ENCODE results near the gene ALDH2. TPM values are rescaled to one million over a fixed set of nuclear protein-coding genes. Genes with fewer than 3 reads are reported as not detected.

ALDH2 gene
- total and polyA plus RNA-seq, 2 experiments from 2014 or later, result 21.7 to 38.5 TPM

DNA sequence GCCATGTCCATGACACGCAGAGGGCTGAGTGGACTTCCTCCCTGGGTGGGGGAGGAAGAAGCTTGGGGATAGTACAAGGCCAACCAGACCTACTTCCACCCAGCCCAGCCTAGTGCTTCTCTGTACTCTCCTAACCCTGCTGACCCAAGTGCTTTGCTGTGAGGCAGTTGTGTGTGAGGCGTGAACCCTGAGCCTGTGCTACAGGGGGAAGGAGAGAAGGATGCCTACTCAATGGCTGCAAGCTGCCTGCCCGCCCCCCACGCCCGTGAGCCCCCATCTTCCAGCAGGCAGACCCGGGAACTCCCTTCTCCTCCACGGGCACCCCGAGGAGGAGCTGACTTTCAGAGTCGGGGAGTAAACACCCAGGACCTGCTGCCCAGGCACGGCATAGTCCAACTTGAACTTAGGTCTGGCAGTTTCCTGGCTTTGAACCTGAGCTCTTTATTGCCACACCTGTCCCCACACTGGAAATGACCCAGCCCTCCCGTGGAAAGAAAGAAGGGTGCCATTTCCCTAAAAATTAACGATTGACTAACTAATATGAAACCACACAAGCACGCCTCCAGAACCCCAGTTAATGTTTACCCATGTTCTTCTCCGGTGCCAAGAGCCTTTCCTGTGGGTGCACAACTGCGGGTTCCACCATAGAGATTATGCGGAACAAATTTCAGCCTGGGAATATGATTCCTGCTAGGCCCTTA is 10.8 kb downstream of the ALDH2 start:
- H3K79me2 ChIP-seq (ENCODE audit: insufficient read depth), result no peaks in the 10 kb centered on the region

GRCh38 chr12:111780166-111780565 is 13.4 kb downstream of the ALDH2 start:
- no peak overlapping the region for H3K9ac ChIP-seq
- H3K27ac ChIP-seq, result no peak overlapping the region
- H3K4me2 ChIP-seq (ENCODE audit: unreplicated experiment), result no peak overlapping the region
- no peaks in the 10 kb centered on the region for H3K27me3 ChIP-seq (replicated peaks; ENCODE audit: insufficient read depth)
- H3K4me3 ChIP-seq, result no peak overlapping the region
- H3K9me2 ChIP-seq (ENCODE audit: insufficient read depth), result no peaks in the 10 kb centered on the region
- no peak overlapping the region for H2AFZ ChIP-seq
- no peak for TF ChIP-seq EZH2 (IDR thresholded peaks at IDR 0.05; ENCODE audit: insufficient read depth, poor library complexity, severe bottlenecking)
- no peak for TF ChIP-seq EZH2phosphoT487 (IDR thresholded peaks at IDR 0.05; ENCODE audit: insufficient read depth, low read depth)
- 96 to 97% methylated on average over 10 of the region's 10 CpGs for WGBS, 2 experiments (ENCODE audit: low coverage in 1 of 2, low lambda C conversion rate in 2 of 2, missing lambda C conversion rate in 2 of 2)
- no peaks in the 10 kb centered on the region for H3K4me1 ChIP-seq (ENCODE audit: insufficient read depth)
- in situ Hi-C loops (cut with MboI), result no loop called here
- H3K36me3 ChIP-seq (ENCODE audit: low read depth), result 0 out of 2 replicates have a peak, but pooled peaks cover 6% of the 10 kb centered on the region
- H4K20me1 ChIP-seq (ENCODE audit: insufficient read depth), result no peaks in the 10 kb centered on the region
- no peaks in the 10 kb centered on the region for H3F3A ChIP-seq (ENCODE audit: insufficient read depth)
- no peaks in the 10 kb centered on the region for H3K9me3 ChIP-seq (ENCODE audit: low read depth)
- DNase-seq, result no peak
- no peaks in the 10 kb centered on the region for H3K79me2 ChIP-seq (ENCODE audit: insufficient read depth)

More for the DNA sequence above, 10.8 kb downstream of the ALDH2 start:
- in situ Hi-C loops (cut with MboI), result no loop called here
- no peaks in the 10 kb centered on the region for H3K9me2 ChIP-seq (ENCODE audit: insufficient read depth)
- H3F3A ChIP-seq (ENCODE audit: insufficient read depth), result peaks cover 12% of the 10 kb centered on the region; the same call in 1 of the 2 replicates
- H3K27ac ChIP-seq, result no peak overlapping the region
- H3K4me2 ChIP-seq (ENCODE audit: unreplicated experiment), result no peak overlapping the region
- no peak overlapping the region for H3K4me3 ChIP-seq
- H2AFZ ChIP-seq, result no peak overlapping the region
- H4K20me1 ChIP-seq (ENCODE audit: insufficient read depth), result no peaks in the 10 kb centered on the region
- no peak for DNase-seq
- 0 out of 2 replicates have a peak, but pooled peaks cover 6% of the 10 kb centered on the region for H3K36me3 ChIP-seq (ENCODE audit: low read depth)
- H3K27me3 ChIP-seq (replicated peaks; ENCODE audit: insufficient read depth), result no peaks in the 10 kb centered on the region
- TF ChIP-seq EZH2phosphoT487 (IDR thresholded peaks at IDR 0.05; ENCODE audit: insufficient read depth, low read depth) (no peak), EZH2 (IDR thresholded peaks at IDR 0.05; ENCODE audit: insufficient read depth, poor library complexity, severe bottlenecking) (no peak)
- H3K9me3 ChIP-seq (ENCODE audit: low read depth), result no peaks in the 10 kb centered on the region
- H3K4me1 ChIP-seq (ENCODE audit: insufficient read depth), result no peaks in the 10 kb centered on the region; the same call in 1 of the 2 replicates
- 92 to 94% methylated on average over 16 of the region's 16 CpGs for WGBS, 2 experiments (ENCODE audit: low coverage in 1 of 2, low lambda C conversion rate in 2 of 2, missing lambda C conversion rate in 2 of 2)
- H3K9ac ChIP-seq, result no peak overlapping the region

DNA sequence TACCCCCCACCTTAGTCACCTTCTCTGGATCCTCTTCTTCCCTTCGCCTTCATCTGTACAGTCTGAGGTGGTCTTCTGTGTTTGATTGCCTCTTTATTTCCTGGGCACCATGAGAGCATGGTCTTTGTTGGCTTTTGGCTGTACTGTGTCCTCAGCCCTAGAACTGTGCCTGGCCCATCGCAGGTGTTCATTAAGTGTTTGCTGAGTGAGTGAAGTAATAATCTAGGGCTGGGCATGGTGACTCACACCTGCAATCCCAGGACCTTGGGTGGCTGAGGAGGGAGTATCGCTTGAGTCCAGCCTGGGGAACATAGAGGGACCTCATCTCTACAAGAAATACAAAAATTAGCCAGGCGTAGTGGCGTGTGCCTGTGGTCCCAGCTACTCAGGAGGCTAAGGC is 13.9 kb downstream of the ALDH2 start:
- Histone ChIP-seq H2AFZ (no peak overlapping the region), H3K36me3 (ENCODE audit: low read depth) (0 out of 2 replicates have a peak, but pooled peaks cover 6% of the 10 kb centered on the region), H3K27ac (no peak overlapping the region), H3K9ac (no peak overlapping the region), H3K9me3 (ENCODE audit: low read depth) (no peaks in the 10 kb centered on the region), H3K79me2 (ENCODE audit: insufficient read depth) (no peaks in the 10 kb centered on the region), H3F3A (ENCODE audit: insufficient read depth) (no peaks in the 10 kb centered on the region), H3K9me2 (ENCODE audit: insufficient read depth) (no peaks in the 10 kb centered on the region), H4K20me1 (ENCODE audit: insufficient read depth) (no peaks in the 10 kb centered on the region), H3K4me3 (no peak overlapping the region), H3K27me3 (replicated peaks; ENCODE audit: insufficient read depth) (no peaks in the 10 kb centered on the region), H3K4me1 (ENCODE audit: insufficient read depth) (no peaks in the 10 kb centered on the region), H3K4me2 (ENCODE audit: unreplicated experiment) (no peak overlapping the region)
- DNase-seq, result no peak
- WGBS, 2 experiments (ENCODE audit: low coverage in 1 of 2, low lambda C conversion rate in 2 of 2, missing lambda C conversion rate in 2 of 2), result 92 to 98% methylated on average over 5 of the region's 5 CpGs
- TF ChIP-seq EZH2phosphoT487 (IDR thresholded peaks at IDR 0.05; ENCODE audit: insufficient read depth, low read depth), result no peak
- TF ChIP-seq EZH2 (IDR thresholded peaks at IDR 0.05; ENCODE audit: insufficient read depth, poor library complexity, severe bottlenecking), result no peak
- in situ Hi-C loops (cut with MboI), result no loop called here

DNA sequence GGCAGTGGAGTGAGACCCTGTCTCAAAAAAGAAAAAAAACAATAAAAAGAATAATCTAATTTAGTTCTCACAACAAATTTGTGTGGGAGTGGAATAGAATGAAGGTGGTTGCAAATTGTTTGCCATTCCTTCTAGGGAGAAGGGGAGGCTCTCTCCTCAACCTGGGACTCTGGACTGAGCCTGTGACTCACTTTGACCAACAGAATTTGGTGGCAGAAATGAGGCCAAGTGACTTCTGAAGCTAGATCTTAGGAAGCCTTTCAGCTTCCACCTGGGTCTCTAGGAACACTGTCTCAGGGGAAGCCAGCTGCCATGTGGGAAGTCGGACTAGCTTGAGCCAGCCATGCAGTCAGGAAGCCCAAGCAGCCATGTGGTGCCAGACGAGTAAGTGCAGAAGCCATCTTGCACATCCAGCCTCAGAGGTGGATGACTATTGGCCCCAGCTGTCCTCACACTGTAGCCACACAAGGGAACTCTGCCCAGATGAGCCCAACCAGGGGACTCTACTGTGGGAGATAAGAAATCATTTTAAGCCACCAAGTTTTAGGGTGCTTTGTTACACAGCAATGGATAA is 14.4 kb downstream of the ALDH2 start:
- Histone ChIP-seq H4K20me1 (ENCODE audit: insufficient read depth) (no peaks in the 10 kb centered on the region), H3K27ac (no peak overlapping the region), H3K9me2 (ENCODE audit: insufficient read depth) (no peaks in the 10 kb centered on the region), H3K4me2 (ENCODE audit: unreplicated experiment) (no peak overlapping the region), H3K9me3 (ENCODE audit: low read depth) (no peaks in the 10 kb centered on the region), H3K9ac (no peak overlapping the region), H3K36me3 (ENCODE audit: low read depth) (0 out of 2 replicates have a peak, but pooled peaks cover 6% of the 10 kb centered on the region), H3F3A (ENCODE audit: insufficient read depth) (no peaks in the 10 kb centered on the region), H3K4me1 (ENCODE audit: insufficient read depth) (no peaks in the 10 kb centered on the region), H2AFZ (no peak overlapping the region), H3K79me2 (ENCODE audit: insufficient read depth) (no peaks in the 10 kb centered on the region), H3K27me3 (replicated peaks; ENCODE audit: insufficient read depth) (no peaks in the 10 kb centered on the region), H3K4me3 (no peak overlapping the region)
- DNase-seq, result no peak
- WGBS, 2 experiments (ENCODE audit: low coverage in 1 of 2, low lambda C conversion rate in 2 of 2, missing lambda C conversion rate in 2 of 2), result 82 to 97% methylated on average over 2 of the region's 2 CpGs
- TF ChIP-seq EZH2 (IDR thresholded peaks at IDR 0.05; ENCODE audit: insufficient read depth, poor library complexity, severe bottlenecking) (no peak), EZH2phosphoT487 (IDR thresholded peaks at IDR 0.05; ENCODE audit: insufficient read depth, low read depth) (no peak)
- in situ Hi-C loops (cut with MboI), result no loop called here

Measured in GM23248 (cell line).